HepG2 (cell line): ENCODE results near the gene DIPK1B. TPM values are rescaled to one million over a fixed set of nuclear protein-coding genes. Genes with fewer than 3 reads are reported as not detected.

Experiments used
- ASH2L ChIP-seq: fragments of 300-600, 200-600 bp; sonication (generic); IDR thresholded peaks from 2 replicates; pipeline ENCODE4 v1.7.0; 2017; ENCODE audit warnings: low read depth, mild to moderate bottlenecking, moderate library complexity, mixed read lengths, low read length; ENCODE audit not compliant: insufficient read length
- CC2D1A ChIP-seq: sonication (generic); formaldehyde crosslinking; IDR thresholded peaks from 2 replicates; pipeline ENCODE4 v1.8.1; 2023; ENCODE audit warnings: mild to moderate bottlenecking, missing genetic modification reagents
- CCDC6 ChIP-seq: sonication (generic); formaldehyde crosslinking; IDR thresholded peaks from 2 replicates; pipeline ENCODE4 v1.8.1; 2022; ENCODE audit warnings: mild to moderate bottlenecking, missing genetic modification reagents, moderate library complexity
- HDAC6 ChIP-seq: fragments of 200-600 bp; sonication (generic); IDR thresholded peaks from 2 replicates; pipeline ENCODE4 v1.7.0; 2017; ENCODE audit warnings: mild to moderate bottlenecking, antibody characterized with exemption, low read length, low read depth
- KAT2B ChIP-seq: fragments of 150-350 bp; IDR thresholded peaks from 2 replicates; pipeline ENCODE4 v1.6.1; 2014; ENCODE audit warnings: low read depth, low read length, borderline replicate concordance
- MBNL3 ChIP-seq: fragments of 250-450 bp; sonication (Bioruptor Pico); conservative IDR thresholded peaks from 2 replicates; pipeline ENCODE4 v1.8.0; 2022; ENCODE audit warnings: mild to moderate bottlenecking, inconsistent platforms
- NFE2L1 ChIP-seq: sonication (generic); formaldehyde crosslinking; IDR thresholded peaks from 2 replicates; pipeline ENCODE4 v1.4.0; 2020; ENCODE audit warnings: missing genetic modification reagents, mild to moderate bottlenecking, borderline replicate concordance
- SMAD9 ChIP-seq: sonication (generic); formaldehyde crosslinking; IDR thresholded peaks from 2 replicates; pipeline ENCODE4 v1.5.1; 2020; ENCODE audit warnings: mild to moderate bottlenecking, missing genetic modification reagents
- SOX6 ChIP-seq, 2 experiments: fragments of 450-650 bp in 1 of 2; sonication (generic) in 1 of 2; formaldehyde crosslinking in 1 of 2; IDR thresholded peaks; 2 replicates each; pipeline versions ENCODE4 v1.4.0 to v1.6.1; 2017 to 2020; ENCODE audit warnings: antibody characterized with exemption in 1 of 2, mild to moderate bottlenecking in 1 of 2, missing genetic modification reagents in 1 of 2
- U2AF1 ChIP-seq: fragments of 200-400 bp; formaldehyde crosslinking; optimal IDR thresholded peaks from 2 replicates; pipeline ENCODE3; 2017; ENCODE audit warnings: mild to moderate bottlenecking, low read depth, low read length
- ZNF121 ChIP-seq: sonication (generic); formaldehyde crosslinking; IDR thresholded peaks from 2 replicates; pipeline ENCODE4 v1.5.0; 2020; ENCODE audit warnings: mild to moderate bottlenecking, missing genetic modification reagents
- ZNF296 ChIP-seq: sonication (generic); formaldehyde crosslinking; conservative IDR thresholded peaks from 2 replicates; pipeline ENCODE4 v1.5.0; 2020; ENCODE audit warnings: mild to moderate bottlenecking, missing genetic modification reagents
- ZNF468 ChIP-seq: sonication (generic); formaldehyde crosslinking; IDR thresholded peaks from 2 replicates; pipeline ENCODE4 v1.8.0; 2022; ENCODE audit warnings: mild to moderate bottlenecking, moderate library complexity, missing genetic modification reagents
- polyA plus RNA-seq, 8 experiments: library from polyadenylated mRNA; depleted of rRNA in 3 of 8; stranded (reverse) in 7 of 8; unstranded in 1 of 8; fragments of >200 nt; fragmentation: Illumina TruSeq in 4 of 8; extraction: Trizol in 4 of 8; gene quantifications; 2 replicates each; pipeline versions ENCODE4 v1.2.1 to v1.2.3, GENCODE V29; 2011 to 2016; ENCODE audit warnings: low read depth in 4 of 8, missing spikeins in 1 of 8, mixed read lengths in 1 of 8; ENCODE audit not compliant: insufficient read depth in 1 of 8
- total RNA-seq, 5 experiments: library from RNA; depleted of rRNA; stranded (reverse); fragments of >200 nt; fragmentation: Illumina TruSeq; extraction: Trizol; gene quantifications; 2 replicates each; pipeline ENCODE4 v1.2.3, GENCODE V29; 2016; ENCODE audit warnings: low read depth in 1 of 5
- TF ChIP-seq, protein P1 (sequence below): sonication (generic); formaldehyde crosslinking; IDR thresholded peaks from 2 replicates; pipeline ENCODE4 v1.5.0; 2020; ENCODE audit warnings: mild to moderate bottlenecking, missing genetic modification reagents, borderline replicate concordance
- TF ChIP-seq, protein P2 (sequence below): IDR thresholded peaks from 2 replicates; pipeline ENCODE4 v1.6.1; 2016; ENCODE audit warnings: low read depth, control low read depth
- TF ChIP-seq, protein P3 (sequence below): sonication (generic); formaldehyde crosslinking; IDR thresholded peaks from 2 replicates; pipeline ENCODE4 v1.5.1; 2020; ENCODE audit warnings: missing genetic modification reagents, mild to moderate bottlenecking, borderline replicate concordance
- TF ChIP-seq, protein P4 (sequence below): IDR thresholded peaks from 2 replicates; pipeline ENCODE4 v1.6.1; 2016

Gene DIPK1B
- total and polyA plus RNA-seq, 2 of the 13 experiments (the other 11 are each of a cell fraction or from before 2014, with no cell fraction given) = 0.18 to 3.9 TPM

DNA sequence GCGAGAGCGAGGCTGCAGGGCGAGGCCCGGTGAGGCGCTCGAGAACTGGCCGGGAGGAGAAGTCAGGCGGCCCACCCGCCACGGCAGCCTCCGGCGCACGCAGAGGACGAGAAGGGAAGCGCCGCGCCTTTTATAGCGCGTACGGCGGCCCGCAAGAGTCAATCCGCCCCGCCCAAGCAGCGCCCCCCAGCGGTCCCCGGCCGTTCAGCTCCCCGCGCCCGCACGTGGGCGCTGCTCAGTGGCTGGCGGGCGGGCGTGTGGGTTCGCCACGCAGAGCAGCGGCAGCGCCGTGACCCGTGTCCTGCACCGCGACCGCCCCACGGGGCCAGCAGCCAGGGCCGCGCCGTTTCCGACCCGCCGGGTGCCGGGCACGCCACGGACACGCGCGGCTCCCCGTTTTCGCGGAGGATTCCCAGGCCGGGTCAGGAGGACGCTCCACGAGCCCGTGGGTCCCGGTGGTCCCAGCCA is 15.7 kb downstream of the DIPK1B start (continued):
- TF ChIP-seq, protein P1, sequence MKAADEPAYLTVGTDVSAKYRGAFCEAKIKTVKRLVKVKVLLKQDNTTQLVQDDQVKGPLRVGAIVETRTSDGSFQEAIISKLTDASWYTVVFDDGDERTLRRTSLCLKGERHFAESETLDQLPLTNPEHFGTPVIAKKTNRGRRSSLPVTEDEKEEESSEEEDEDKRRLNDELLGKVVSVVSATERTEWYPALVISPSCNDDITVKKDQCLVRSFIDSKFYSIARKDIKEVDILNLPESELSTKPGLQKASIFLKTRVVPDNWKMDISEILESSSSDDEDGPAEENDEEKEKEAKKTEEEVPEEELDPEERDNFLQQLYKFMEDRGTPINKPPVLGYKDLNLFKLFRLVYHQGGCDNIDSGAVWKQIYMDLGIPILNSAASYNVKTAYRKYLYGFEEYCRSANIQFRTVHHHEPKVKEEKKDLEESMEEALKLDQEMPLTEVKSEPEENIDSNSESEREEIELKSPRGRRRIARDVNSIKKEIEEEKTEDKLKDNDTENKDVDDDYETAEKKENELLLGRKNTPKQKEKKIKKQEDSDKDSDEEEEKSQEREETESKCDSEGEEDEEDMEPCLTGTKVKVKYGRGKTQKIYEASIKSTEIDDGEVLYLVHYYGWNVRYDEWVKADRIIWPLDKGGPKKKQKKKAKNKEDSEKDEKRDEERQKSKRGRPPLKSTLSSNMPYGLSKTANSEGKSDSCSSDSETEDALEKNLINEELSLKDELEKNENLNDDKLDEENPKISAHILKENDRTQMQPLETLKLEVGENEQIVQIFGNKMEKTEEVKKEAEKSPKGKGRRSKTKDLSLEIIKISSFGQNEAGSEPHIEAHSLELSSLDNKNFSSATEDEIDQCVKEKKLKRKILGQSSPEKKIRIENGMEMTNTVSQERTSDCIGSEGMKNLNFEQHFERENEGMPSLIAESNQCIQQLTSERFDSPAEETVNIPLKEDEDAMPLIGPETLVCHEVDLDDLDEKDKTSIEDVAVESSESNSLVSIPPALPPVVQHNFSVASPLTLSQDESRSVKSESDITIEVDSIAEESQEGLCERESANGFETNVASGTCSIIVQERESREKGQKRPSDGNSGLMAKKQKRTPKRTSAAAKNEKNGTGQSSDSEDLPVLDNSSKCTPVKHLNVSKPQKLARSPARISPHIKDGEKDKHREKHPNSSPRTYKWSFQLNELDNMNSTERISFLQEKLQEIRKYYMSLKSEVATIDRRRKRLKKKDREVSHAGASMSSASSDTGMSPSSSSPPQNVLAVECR (CRISPR knock-in tag) = peak; percentile 92; the same call in 1 of the 2 replicates
- TF ChIP-seq ASH2L (peak; percentile 52), CCDC6 (CRISPR knock-in tag) (peak; percentile 99), HDAC6 (no peak), CC2D1A (CRISPR knock-in tag) (no peak), MBNL3 (CRISPR knock-in tag) (no peak), KAT2B (no peak), ZNF296 (CRISPR knock-in tag) (0 out of 2 replicates have a peak, but pooled peaks have one; percentile 42), SOX6 (IDR thresholded peaks at IDR 0.05) (no peak), SOX6 (CRISPR knock-in tag; IDR thresholded peaks at IDR 0.05) (peak; percentile 64), NFE2L1 (CRISPR knock-in tag) (no peak), SMAD9 (CRISPR knock-in tag) (no peak), ZNF468 (CRISPR knock-in tag) (no peak), ZNF121 (CRISPR knock-in tag) (peak; percentile 57; the same call in 1 of the 2 replicates), U2AF1 (no peak)
- TF ChIP-seq, protein P2, sequence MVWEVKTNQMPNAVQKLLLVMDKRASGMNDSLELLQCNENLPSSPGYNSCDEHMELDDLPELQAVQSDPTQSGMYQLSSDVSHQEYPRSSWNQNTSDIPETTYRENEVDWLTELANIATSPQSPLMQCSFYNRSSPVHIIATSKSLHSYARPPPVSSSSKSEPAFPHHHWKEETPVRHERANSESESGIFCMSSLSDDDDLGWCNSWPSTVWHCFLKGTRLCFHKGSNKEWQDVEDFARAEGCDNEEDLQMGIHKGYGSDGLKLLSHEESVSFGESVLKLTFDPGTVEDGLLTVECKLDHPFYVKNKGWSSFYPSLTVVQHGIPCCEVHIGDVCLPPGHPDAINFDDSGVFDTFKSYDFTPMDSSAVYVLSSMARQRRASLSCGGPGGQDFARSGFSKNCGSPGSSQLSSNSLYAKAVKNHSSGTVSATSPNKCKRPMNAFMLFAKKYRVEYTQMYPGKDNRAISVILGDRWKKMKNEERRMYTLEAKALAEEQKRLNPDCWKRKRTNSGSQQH (CRISPR knock-in tag) = peak; percentile 86
- TF ChIP-seq, protein P3, sequence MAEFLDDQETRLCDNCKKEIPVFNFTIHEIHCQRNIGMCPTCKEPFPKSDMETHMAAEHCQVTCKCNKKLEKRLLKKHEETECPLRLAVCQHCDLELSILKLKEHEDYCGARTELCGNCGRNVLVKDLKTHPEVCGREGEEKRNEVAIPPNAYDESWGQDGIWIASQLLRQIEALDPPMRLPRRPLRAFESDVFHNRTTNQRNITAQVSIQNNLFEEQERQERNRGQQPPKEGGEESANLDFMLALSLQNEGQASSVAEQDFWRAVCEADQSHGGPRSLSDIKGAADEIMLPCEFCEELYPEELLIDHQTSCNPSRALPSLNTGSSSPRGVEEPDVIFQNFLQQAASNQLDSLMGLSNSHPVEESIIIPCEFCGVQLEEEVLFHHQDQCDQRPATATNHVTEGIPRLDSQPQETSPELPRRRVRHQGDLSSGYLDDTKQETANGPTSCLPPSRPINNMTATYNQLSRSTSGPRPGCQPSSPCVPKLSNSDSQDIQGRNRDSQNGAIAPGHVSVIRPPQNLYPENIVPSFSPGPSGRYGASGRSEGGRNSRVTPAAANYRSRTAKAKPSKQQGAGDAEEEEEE (CRISPR knock-in tag) = no peak
- TF ChIP-seq, protein P4, sequence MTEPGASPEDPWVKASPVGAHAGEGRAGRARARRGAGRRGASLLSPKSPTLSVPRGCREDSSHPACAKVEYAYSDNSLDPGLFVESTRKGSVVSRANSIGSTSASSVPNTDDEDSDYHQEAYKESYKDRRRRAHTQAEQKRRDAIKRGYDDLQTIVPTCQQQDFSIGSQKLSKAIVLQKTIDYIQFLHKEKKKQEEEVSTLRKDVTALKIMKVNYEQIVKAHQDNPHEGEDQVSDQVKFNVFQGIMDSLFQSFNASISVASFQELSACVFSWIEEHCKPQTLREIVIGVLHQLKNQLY (CRISPR knock-in tag) = no peak
